H1 (cell line): ENCODE data around the gene MNS1. TPM values are rescaled to one million over a fixed set of nuclear protein-coding genes. Genes with fewer than 3 reads are reported as not detected.

Experiments
- CBX5 ChIP-seq: fragments of 300-800, 300-1000 bp; sonication (generic); IDR thresholded peaks from 2 replicates; pipeline ENCODE4 v1.7.1; 2016; ENCODE audit warnings: antibody characterized with exemption, low read length, low read depth
- CHD7 ChIP-seq: fragments of 300-600 bp; sonication (generic); IDR thresholded peaks from 2 replicates; pipeline ENCODE4 v1.7.1; 2012; ENCODE audit warnings: low read length, moderate library complexity, mild to moderate bottlenecking, inconsistent platforms; ENCODE audit not compliant: insufficient replicate concordance
- HDAC2 ChIP-seq, 2 experiments: fragments of 300-600 bp in 1 of 2; sonication (generic) in 1 of 2; IDR thresholded peaks; 2 replicates each; pipeline ENCODE4 v1.6.1; 2011 to 2012; ENCODE audit warnings: low read depth in 2 of 2, low read length in 2 of 2, mild to moderate bottlenecking in 2 of 2, moderate library complexity in 2 of 2, borderline replicate concordance in 1 of 2, inconsistent platforms in 1 of 2
- KDM1A ChIP-seq: fragments of 200-600, 300-600 bp; sonication (generic); IDR thresholded peaks from 2 replicates; pipeline ENCODE4 v1.7.1; 2016; ENCODE audit warnings: mild to moderate bottlenecking, low read length, borderline replicate concordance
- polyA plus RNA-seq, 7 experiments: library from polyadenylated mRNA; depleted of rRNA in 3 of 7; stranded (reverse) in 5 of 7; unstranded in 2 of 7; fragments of >200 nt in 5 of 7; fragments of 200-250 nt in 2 of 7; gene quantifications; 1 replicate in 5 of 7; 2 replicates in 1 of 7; 4 replicates in 1 of 7; pipeline versions ENCODE4 v1.2.1 to v1.2.3, GENCODE V29; 2011 to 2013; ENCODE audit warnings: missing spikeins in 2 of 7, mixed read lengths in 2 of 7
- total RNA-seq: library from RNA; stranded (reverse); fragmentation: NEBNext Ultra II Directional; extraction: Animal tissue kit (Norgen Biotek cat#: 25700); gene quantifications from 2 replicates; pipeline ENCODE4 v1.2.1, GENCODE V29; 2021

Gene MNS1
- total and polyA plus RNA-seq, 2 of the 8 experiments (the other 6 are each of a cell fraction or from before 2014, with no cell fraction given): 0.57 TPM; not detected in 1

DNA sequence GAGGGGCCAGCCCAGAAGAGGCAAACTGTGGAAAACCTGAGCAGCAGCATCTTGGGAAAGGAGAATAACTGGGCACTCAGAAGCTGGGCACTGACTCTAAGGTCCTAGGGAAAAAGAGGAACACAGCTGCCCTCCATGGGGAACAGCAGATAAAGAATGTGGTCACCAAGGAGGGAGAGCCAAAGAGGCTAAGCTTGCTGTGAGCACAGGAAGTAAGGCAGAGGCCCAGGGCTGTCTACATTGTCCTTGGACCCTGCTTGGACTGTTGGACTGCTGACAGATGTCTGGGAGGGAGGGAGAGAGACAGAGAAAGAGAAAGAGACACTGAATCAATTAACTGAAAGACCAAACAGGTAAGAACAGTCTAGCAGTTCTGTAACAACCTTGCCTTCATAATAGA, 4.5 kb upstream of the MNS1 start (continued):
- no peak for TF ChIP-seq CHD7
- no peak for TF ChIP-seq KDM1A
- no peak for TF ChIP-seq CBX5
- TF ChIP-seq HDAC2 (IDR thresholded peaks at IDR 0.05; ENCODE audit: borderline replicate concordance in 1 of 2, low read depth in 2 of 2, low read length in 2 of 2): no peak
